HCT116 (cell line): ENCODE data around the gene KAZN. TPM values are rescaled to one million over a fixed set of nuclear protein-coding genes. Genes with fewer than 3 reads are reported as not detected.

ENCODE experiments used
- ATAC-seq: fragments of 200-7000 bp; cut with Tn5 transposase; 2 replicates; pipeline ENCODE4 v1.9.1; 2020; ENCODE audit warnings: mild to moderate bottlenecking, moderate library complexity
- BruUV-seq: library from RNA; stranded (reverse); fragments of 400-500 nt; replicated peaks from 2 replicates; lab custom pipeline; 2021; lab: Mats Ljungman, UMichigan
- CTCF ChIA-PET: fragments of 300-600 bp; sonication (Branson Sonifier 250); formaldehyde crosslinking; loops from one replicate; lab custom pipeline; 2021; ENCODE audit warnings: antibody characterized with exemption; lab: Charles Lee
- POLR2A ChIA-PET: fragments of 300-600, 350-600 bp; sonication (Branson Sonifier 250); formaldehyde crosslinking; loops from one replicate; lab custom pipeline; 2021; ENCODE audit warnings: antibody characterized with exemption; lab: Charles Lee
- RAD21 ChIA-PET, 2 experiments: fragments of 300-600 bp; sonication (Branson Sonifier 250); formaldehyde crosslinking; loops; one replicate each; lab custom pipeline; 2023; ENCODE audit warnings: low total read pairs in 2 of 2; ENCODE audit not compliant: uncharacterized antibody in 2 of 2, unreplicated experiment in 2 of 2, low non-redundant PET in 1 of 2; lab: Charles Lee
- DNase-seq: peaks from one replicate; pipeline ENCODE4 v3.0.0-alpha.2; 2010; ENCODE audit warnings: low read depth, low spot score
- H2AFZ ChIP-seq: fragments of 200-600 bp; shearing (Covaris generic), sonication (generic); 2 replicates; pipeline ENCODE4 v1.6.1; 2017; ENCODE audit warnings: low read depth, mixed run types, mixed read lengths, antibody characterized with exemption, low read length; ENCODE audit not compliant: poor library complexity, severe bottlenecking
- H3K27ac ChIP-seq: 2 replicates; pipeline ENCODE4 v1.5.1; 2012; ENCODE audit warnings: low read depth, low read length
- H3K27me3 ChIP-seq: fragments of 200-600 bp; sonication (generic); 2 replicates; pipeline ENCODE4 v1.6.1; 2016; ENCODE audit warnings: mixed run types, low read length, mixed read lengths; ENCODE audit not compliant: insufficient read depth
- H3K36me3 ChIP-seq, 2 experiments: fragments of 200-500 bp in 1 of 2; fragments of 200-600 bp in 1 of 2; sonication (Bioruptor generic) in 1 of 2; sonication (generic) in 1 of 2; 2 replicates each; pipeline versions ENCODE4 v1.5.1 to v1.6.1; 2014 to 2016; ENCODE audit warnings: low read length in 2 of 2, inconsistent platforms in 1 of 2, mixed read lengths in 1 of 2, mixed run types in 1 of 2; ENCODE audit not compliant: insufficient read depth in 2 of 2, control insufficient read depth in 1 of 2
- H3K4me1 ChIP-seq, 2 experiments: fragments of 200-600 bp in 1 of 2; sonication (generic) in 1 of 2; 2 replicates each; pipeline versions ENCODE4 v1.5.1 to v1.6.1; 2012 to 2017; ENCODE audit warnings: low read length in 2 of 2, inconsistent platforms in 1 of 2, mild to moderate bottlenecking in 1 of 2, mixed read lengths in 1 of 2, mixed run types in 1 of 2, moderate library complexity in 1 of 2; ENCODE audit not compliant: insufficient read depth in 2 of 2, control insufficient read depth in 1 of 2
- H3K4me2 ChIP-seq: fragments of 200-600 bp; sonication (generic); 2 replicates; pipeline ENCODE4 v1.6.1; 2017; ENCODE audit warnings: mixed run types, low read length, mixed read lengths
- H3K4me3 ChIP-seq, 2 experiments: fragments of 200-600 bp in 1 of 2; sonication (generic) in 1 of 2; replicated peaks in 1 of 2; 2 replicates each; pipeline ENCODE4 v1.5.1; 2011 to 2016; ENCODE audit warnings: low read length in 2 of 2, control low read depth in 1 of 2, low read depth in 1 of 2, mild to moderate bottlenecking in 1 of 2, mixed read lengths in 1 of 2, mixed run types in 1 of 2
- H3K79me2 ChIP-seq: fragments of 200-600 bp; sonication (generic); 2 replicates; pipeline ENCODE4 v1.6.1; 2017; ENCODE audit warnings: mild to moderate bottlenecking, mixed run types, low read length, moderate library complexity, mixed read lengths; ENCODE audit not compliant: insufficient read depth
- H3K9ac ChIP-seq: fragments of 200-600 bp; sonication (generic); 2 replicates; pipeline ENCODE4 v1.6.1; 2016; ENCODE audit warnings: low read length, mixed read lengths
- H3K9me2 ChIP-seq: fragments of 200-600 bp; sonication (generic), shearing (Covaris generic); 2 replicates; pipeline ENCODE4 v1.6.1; 2017; ENCODE audit warnings: mixed run types, mild to moderate bottlenecking, moderate library complexity; ENCODE audit not compliant: insufficient read depth
- H3K9me3 ChIP-seq, 2 experiments: fragments of 200-500 bp in 1 of 2; fragments of 200-600 bp in 1 of 2; sonication (Bioruptor generic) in 1 of 2; sonication (generic) in 1 of 2; 2 replicates each; pipeline ENCODE4 v1.6.1; 2014 to 2017; ENCODE audit warnings: low read length in 2 of 2, mixed read lengths in 2 of 2, inconsistent platforms in 1 of 2, low read depth in 1 of 2, mild to moderate bottlenecking in 1 of 2, mixed run types in 1 of 2, moderate library complexity in 1 of 2; ENCODE audit not compliant: control insufficient read depth in 1 of 2, insufficient read depth in 1 of 2
- H4K20me1 ChIP-seq: fragments of 200-600 bp; sonication (generic), shearing (Covaris generic); 2 replicates; pipeline ENCODE4 v1.6.1; 2017; ENCODE audit warnings: mixed run types, mild to moderate bottlenecking, moderate library complexity; ENCODE audit not compliant: insufficient read depth
- CTCF ChIP-seq, 3 experiments: fragments of 200-600 bp in 1 of 3; sonication (generic) in 1 of 3; IDR thresholded peaks in 2 of 3; conservative IDR thresholded peaks in 1 of 3; 2 replicates each; pipeline ENCODE4 v1.5.1; 2012 to 2017; ENCODE audit warnings: low read depth in 2 of 3, low read length in 2 of 3, antibody characterized with exemption in 1 of 3, borderline replicate concordance in 1 of 3, control low read depth in 1 of 3, mild to moderate bottlenecking in 1 of 3, mixed read lengths in 1 of 3, mixed run types in 1 of 3, moderate library complexity in 1 of 3; ENCODE audit not compliant: insufficient read depth in 1 of 3
- MAX ChIP-seq: IDR thresholded peaks from 2 replicates; pipeline ENCODE4 v1.6.1; 2012
- POLR2AphosphoS5 ChIP-seq: IDR thresholded peaks from 2 replicates; pipeline ENCODE4 v1.6.1; 2011; ENCODE audit warnings: mild to moderate bottlenecking, low read depth, low read length, moderate library complexity
- RAD21 ChIP-seq: IDR thresholded peaks from 2 replicates; pipeline ENCODE4 v1.6.1; 2012; ENCODE audit warnings: low read depth, mild to moderate bottlenecking
- SIN3A ChIP-seq: IDR thresholded peaks from 2 replicates; pipeline ENCODE4 v1.6.1; 2012; ENCODE audit warnings: low read depth
- SRF ChIP-seq: IDR thresholded peaks from 2 replicates; pipeline ENCODE4 v1.6.1; 2012; ENCODE audit warnings: low read depth
- ZBTB33 ChIP-seq: IDR thresholded peaks from 2 replicates; pipeline ENCODE4 v1.6.1; 2011; ENCODE audit warnings: mild to moderate bottlenecking, low read length, moderate library complexity; ENCODE audit not compliant: insufficient replicate concordance; ENCODE audit errors: extremely low read depth
- ZFX ChIP-seq: fragments of 450-650 bp; IDR thresholded peaks from 2 replicates; pipeline ENCODE4 v1.6.1; 2017
- intact Hi-C: fragments of 100-400 bp; cut with micrococcal nuclease; formaldehyde crosslinking; loops from 2 replicates; pipeline ENCODE4 v1.10.0; 2022
- total RNA-seq: library from RNA; stranded (reverse); gene quantifications from one replicate; pipeline ENCODE4 v1.2.1, GENCODE V29; 2021; ENCODE audit not compliant: unreplicated experiment

Gene KAZN
- total RNA-seq, 1 experiment from 2014 or later = 13.4 TPM

GRCh38 chr1:14924455-14925331 lies 326.2 kb downstream of the KAZN start:
- Histone ChIP-seq H3K79me2 (peaks cover 48% of the 10 kb centered on the region), H4K20me1 (no peaks in the 10 kb centered on the region), H3K4me1 (peaks cover 5 to 14% of the 10 kb centered on the region in 2 experiments; a peak in 3 of 4 replicates), H2AFZ (no peak overlapping the region), H3K4me3 (peak overlapping the region; percentile 62 to 78), H3K27ac (peak overlapping the region; percentile 65; the same call in 1 of the 2 replicates), H3K27me3 (no peaks in the 10 kb centered on the region), H3K36me3 (no peaks in the 10 kb centered on the region), H3K4me2 (peak overlapping the region; percentile 91), H3K9me3 (no peaks in the 10 kb centered on the region), H3K9me2 (no peaks in the 10 kb centered on the region), H3K9ac (peak overlapping the region; percentile 71)
- RAD21 ChIA-PET = no interaction called here
- DNase-seq (no peak), ATAC-seq (peak; percentile 76)
- POLR2A ChIA-PET = no interaction called here
- no TSS peak for BruUV-seq
- CTCF ChIA-PET = no interaction called here
- intact Hi-C loops = no loop called here
- TF ChIP-seq MAX = peak; percentile 26; the same call in 1 of the 2 replicates
- TF ChIP-seq SIN3A = no peak
- peak; percentile 24; the same call in 1 of the 2 replicates for TF ChIP-seq RAD21
- peak; percentile 50; the same call in 1 of the 2 replicates for TF ChIP-seq ZFX

- CTCF ChIA-PET = no interaction called here
- intact Hi-C loops = no loop called here
- Histone ChIP-seq H3K79me2 (peaks cover 50% of the 10 kb centered on the region), H3K36me3 (no peaks in the 10 kb centered on the region), H3K27ac (no peak overlapping the region), H3K27me3 (no peaks in the 10 kb centered on the region), H3K4me3 (peak overlapping the region; percentile 62 to 78), H3K9me3 (no peaks in the 10 kb centered on the region), H3K9me2 (no peaks in the 10 kb centered on the region), H2AFZ (no peak overlapping the region)
- TSS peak; percentile 48 for BruUV-seq
- RAD21 ChIA-PET = no interaction called here
- ATAC-seq (no peak), DNase-seq (no peak)
- TF ChIP-seq CTCF (IDR thresholded peaks at IDR 0.05 in 2 of 3, conservative IDR thresholded peaks at IDR 0.05 in 1 of 3; ENCODE audit: borderline replicate concordance in 1 of 3, insufficient read depth in 1 of 3, low read depth in 2 of 3, low read length in 2 of 3) (0 out of 6 replicates have a peak, but pooled peaks of 1 of the 3 experiments have one; percentile 7), POLR2AphosphoS5 (no peak), SRF (no peak), ZBTB33 (no peak)
- TF ChIP-seq, all 23 proteins: peak for 1
- peak overlapping the region; percentile 71 for H3K9ac ChIP-seq
- peak overlapping the region; percentile 91 for H3K4me2 ChIP-seq
- peaks cover 5 to 14% of the 10 kb centered on the region in 2 experiments; a peak in 3 of 4 replicates for H3K4me1 ChIP-seq
- POLR2A ChIA-PET = no interaction called here
- H4K20me1 ChIP-seq = no peaks in the 10 kb centered on the region
These were observed 327.1 kb downstream of the KAZN start for GRCh38 chr1:14925336-14926136.
